WI38 (cell line): ENCODE results near the gene MSH3.
"Not testable (repeated sequence)": the region's sequence is repeated elsewhere in the genome, so short reads cannot be mapped to it uniquely, and the experiment has no call there.

Experiments used
- H3K4me3 ChIP-seq: 2 replicates; pipeline ENCODE4 v1.5.1; 2011; ENCODE audit warnings: low read depth, mild to moderate bottlenecking, control low read depth, low read length
- TF ChIP-seq, protein P1 (sequence below): IDR thresholded peaks from 2 replicates; pipeline ENCODE4 v1.5.1; 2012; ENCODE audit warnings: low read depth, mild to moderate bottlenecking, control low read depth, low read length

The MSH3 gene

DNA sequence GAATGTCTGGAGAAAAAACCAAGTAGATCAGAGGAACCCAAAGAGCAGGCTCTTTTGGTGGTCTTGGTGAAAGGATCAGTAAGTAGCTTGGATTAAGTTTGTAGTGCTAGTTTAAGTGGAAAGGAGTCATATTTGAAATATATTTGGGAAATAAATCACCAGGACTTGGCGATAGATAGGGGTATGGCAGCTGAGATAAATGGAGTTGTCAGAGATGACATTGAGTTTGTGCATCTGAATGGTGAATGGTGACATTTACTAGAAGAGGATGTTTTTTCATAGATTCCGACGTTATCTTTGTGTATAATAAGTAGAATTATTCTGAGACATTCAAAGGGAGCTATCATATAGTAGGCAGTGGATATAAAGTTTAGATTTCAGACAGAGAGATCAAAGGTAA lies 162.1 kb downstream of the MSH3 start:
- TF ChIP-seq, protein P1, sequence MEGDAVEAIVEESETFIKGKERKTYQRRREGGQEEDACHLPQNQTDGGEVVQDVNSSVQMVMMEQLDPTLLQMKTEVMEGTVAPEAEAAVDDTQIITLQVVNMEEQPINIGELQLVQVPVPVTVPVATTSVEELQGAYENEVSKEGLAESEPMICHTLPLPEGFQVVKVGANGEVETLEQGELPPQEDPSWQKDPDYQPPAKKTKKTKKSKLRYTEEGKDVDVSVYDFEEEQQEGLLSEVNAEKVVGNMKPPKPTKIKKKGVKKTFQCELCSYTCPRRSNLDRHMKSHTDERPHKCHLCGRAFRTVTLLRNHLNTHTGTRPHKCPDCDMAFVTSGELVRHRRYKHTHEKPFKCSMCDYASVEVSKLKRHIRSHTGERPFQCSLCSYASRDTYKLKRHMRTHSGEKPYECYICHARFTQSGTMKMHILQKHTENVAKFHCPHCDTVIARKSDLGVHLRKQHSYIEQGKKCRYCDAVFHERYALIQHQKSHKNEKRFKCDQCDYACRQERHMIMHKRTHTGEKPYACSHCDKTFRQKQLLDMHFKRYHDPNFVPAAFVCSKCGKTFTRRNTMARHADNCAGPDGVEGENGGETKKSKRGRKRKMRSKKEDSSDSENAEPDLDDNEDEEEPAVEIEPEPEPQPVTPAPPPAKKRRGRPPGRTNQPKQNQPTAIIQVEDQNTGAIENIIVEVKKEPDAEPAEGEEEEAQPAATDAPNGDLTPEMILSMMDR = no peak
- H3K4me3 ChIP-seq = no peak overlapping the region

DNA sequence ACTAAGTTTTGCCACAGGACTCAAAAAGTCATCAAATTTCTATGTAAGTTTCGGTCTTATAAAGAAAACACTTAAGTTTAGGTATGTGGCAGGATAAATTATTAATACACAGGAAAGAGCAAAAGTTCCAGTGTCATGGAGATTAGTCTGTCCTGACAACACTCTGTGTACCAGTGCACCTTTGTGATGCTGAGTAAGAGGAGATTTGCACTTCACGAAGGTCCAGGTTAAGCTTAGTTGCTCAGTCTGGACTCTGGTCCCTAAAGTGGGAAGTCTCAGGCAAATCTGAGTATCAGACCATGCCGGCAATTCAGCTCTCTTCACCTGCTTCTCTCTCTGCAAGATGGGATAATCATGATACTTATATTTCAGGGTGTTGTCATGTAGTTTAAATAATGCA lies 166.2 kb downstream of the MSH3 start:
- H3K4me3 ChIP-seq = no peak overlapping the region
- TF ChIP-seq, protein P1 = no peak

DNA sequence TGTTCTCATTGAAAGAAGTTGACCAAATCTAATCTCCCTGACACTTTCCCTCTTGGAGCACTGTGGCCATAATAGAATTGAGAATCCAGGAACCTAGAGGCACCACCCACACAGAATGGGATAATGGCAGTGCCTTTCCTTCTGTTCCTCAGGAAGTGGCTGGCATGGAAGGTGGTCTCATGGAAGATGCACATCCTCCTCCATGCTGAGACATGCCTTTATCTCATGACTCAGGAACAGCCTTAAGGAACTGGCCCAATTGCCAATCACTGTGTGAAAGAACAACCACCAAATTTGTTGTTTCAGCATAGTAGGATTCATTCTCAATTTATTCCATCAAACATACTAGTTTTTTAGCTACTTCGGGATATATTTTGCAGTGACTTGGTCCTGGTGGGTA lies 168.2 kb downstream of the MSH3 start:
- H3K4me3 ChIP-seq = no peak overlapping the region
- TF ChIP-seq, protein P1 = no peak

DNA sequence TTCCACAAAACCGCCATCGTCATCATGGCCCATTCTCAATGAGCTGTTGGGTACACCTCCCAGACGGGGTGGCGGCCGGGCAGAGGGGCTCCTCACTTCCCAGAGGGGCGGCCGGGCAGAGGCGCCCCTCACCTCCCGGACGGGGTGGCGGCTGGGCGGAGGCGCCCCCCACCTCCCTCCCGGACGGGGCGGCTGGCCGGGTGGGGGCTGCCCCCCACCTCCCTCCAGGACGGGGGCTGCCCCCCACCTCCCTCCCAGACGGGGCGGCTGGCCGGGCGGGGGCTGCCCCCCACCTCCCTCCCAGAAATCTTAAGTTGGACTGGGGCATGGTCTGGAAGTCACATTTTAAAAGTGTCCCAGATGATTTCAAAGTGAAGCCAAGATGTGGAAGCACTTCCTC lies 169.7 kb downstream of the MSH3 start:
- H3K4me3 ChIP-seq = not testable (repeated sequence)

DNA sequence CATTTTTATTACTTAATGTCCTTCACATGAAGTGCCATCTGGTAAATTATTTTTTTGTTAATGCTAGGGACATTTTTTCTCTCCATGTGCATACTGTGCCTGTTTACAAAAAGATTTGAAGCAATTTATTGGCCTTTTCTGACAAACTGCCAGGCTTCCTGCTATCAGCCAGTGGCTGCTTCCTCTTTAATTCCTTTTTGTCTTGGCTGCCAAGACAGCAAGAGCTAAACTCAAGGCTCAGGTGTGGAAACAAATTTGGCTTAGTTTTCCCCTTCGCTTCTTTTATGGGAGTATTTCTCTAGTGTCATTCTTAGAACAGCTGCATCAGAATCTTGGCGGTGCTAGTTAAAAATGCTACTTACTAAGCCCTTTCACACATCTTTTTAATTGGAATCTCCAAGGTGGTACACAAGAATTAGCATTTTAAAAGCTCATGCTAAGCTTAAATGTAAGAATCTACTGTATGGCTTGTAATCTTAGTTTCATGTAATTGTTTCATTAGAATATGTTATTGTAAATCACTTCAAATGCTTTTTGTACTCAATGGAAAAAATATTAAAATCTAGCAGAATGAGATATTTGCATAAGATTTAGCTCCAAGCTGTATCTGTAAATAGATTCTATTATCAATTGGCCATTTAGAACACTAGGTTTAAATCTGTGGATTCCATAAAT lies 171.5 kb downstream of the MSH3 start:
- no peak overlapping the region for H3K4me3 ChIP-seq
- TF ChIP-seq, protein P1 = no peak

DNA sequence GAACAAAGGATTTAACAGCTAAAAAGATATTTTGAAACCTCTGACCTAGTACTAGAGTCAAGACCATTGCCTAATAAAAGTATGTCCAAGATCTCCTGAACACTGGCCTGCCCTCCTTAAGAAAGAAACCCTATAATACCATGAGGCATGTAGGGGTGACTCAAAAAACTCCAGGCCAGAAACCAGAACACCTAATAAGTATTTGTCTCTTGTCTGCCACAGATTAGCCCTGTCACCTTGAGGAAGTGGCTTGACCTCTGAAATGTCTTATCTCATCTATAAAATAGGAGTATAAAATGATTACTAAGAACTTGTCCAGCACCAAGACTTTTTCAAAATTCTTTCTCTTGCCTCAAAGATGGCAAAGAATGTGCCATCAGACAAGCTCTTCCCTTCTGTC lies 180.3 kb downstream of the MSH3 start:
- TF ChIP-seq, protein P1 = no peak

DNA sequence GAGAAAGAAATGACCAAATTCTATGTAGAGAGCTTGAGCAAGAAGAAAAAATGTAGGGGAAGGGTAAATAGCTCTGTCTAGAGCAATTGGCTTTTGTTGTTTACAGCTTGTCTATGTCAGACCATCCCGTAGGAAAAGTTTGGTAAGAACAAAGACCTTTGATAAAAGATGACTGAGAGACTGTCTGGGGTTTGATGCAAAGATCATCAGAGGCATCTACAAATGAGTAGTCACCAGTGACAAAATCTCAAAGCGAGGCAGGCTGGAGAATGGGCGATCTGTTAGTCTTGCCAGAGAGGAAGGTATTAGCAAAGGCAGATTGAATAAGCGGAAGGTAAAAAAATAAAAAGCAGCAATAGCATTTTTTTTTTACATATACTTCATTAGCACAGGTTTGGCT lies 180.7 kb downstream of the MSH3 start:
- H3K4me3 ChIP-seq = no peak overlapping the region
- TF ChIP-seq, protein P1 = no peak

More for the DNA sequence above, 180.3 kb downstream of the MSH3 start:
- no peak overlapping the region for H3K4me3 ChIP-seq

DNA sequence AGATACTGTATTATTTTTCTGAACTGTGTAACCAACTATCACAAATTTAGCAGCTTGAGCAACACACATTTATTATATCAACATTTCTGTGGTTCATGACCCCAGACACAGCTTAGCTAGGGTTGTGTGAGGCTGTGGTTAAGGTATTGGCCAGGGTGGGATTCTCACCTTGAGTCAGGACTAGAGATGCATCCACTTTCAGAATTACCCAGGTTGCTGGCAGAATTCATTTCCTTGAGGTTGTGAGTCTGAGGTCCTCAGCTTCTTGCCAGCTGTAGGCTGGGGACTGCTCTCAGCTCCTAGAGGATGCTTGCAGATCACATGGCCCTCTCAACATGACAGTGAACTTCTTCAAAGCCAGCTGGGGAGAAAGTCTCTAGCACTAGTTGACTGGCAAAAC lies 183.2 kb downstream of the MSH3 start:
- no peak overlapping the region for H3K4me3 ChIP-seq

DNA sequence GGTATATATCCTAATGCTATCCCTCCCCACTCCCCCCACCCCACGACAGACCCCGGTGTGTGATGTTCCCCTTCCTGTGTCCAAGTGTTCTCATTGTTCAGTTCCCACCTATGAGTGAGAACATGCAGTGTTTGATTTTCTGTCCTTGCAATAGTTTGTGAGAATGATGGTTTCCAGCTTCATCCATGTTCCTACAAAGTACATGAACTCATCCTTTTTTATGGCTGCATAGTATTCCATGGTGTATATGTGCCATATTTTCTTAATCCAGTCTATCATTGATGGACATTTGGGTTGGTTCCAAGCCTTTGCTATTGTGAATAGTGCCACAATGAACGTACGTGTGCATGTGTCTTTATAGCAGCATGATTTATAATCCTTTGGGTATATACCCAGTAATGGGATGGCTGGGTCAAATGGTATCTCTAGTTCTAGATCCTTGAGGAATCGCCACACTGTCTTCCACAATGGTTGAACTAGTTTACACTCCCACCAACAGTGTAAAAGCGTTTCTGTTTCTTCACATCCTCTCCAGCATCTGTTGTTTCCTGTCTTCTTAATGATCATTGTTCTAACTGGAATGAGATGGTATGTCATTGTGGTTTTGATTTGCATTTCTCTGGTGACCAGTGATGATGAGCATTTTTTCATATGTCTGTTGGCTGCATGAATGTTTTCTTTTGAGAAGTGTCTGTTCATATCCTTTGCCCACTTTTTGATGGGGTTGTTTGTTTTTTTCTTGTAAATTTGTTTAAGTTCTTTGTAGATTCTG lies 186.8 kb downstream of the MSH3 start:
- H3K4me3 ChIP-seq = not testable (repeated sequence)

More for the DNA sequence above, 183.2 kb downstream of the MSH3 start:
- TF ChIP-seq, protein P1 = no peak

DNA sequence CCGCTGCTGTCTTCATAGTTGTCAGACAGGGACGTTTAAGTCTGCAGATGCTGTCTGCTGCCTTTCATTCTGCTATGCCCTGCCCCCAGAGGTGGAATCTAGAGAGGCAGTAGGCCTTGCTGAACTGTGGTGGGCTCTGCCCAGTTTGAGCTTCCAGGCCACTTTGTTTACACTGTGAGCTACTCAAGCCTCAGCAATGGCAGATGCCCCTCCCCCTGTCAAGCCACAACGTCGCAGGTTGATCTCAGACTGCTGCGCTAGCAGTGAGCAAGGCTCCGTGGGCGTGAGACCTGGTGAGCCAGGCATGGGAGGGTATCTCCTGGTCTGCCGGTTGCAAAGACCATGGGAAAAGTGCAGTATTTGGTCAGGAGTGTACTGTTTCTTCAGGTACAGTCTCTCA lies 192.0 kb downstream of the MSH3 start:
- H3K4me3 ChIP-seq = not testable (repeated sequence)

DNA sequence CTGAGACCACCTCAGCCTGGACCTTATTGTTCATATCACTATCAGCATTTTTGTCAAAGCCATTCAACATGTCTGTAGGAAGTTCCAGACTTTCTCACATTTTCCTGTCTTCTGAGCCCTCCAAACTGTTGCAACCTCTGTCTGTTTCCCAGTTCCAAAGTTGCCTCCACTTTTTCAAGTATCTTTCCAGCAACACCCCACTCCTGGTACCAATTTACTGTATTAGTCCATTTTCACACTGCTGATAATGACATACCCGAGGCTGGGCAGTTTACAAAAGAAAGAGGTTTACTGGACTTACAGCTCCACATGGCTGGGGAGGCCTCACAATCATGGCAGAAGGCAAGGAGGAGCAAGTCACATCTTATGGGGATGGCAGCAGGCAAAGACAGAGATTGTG lies 195.7 kb downstream of the MSH3 start:
- H3K4me3 ChIP-seq = not testable (repeated sequence)
